Measurements from ENCODE around the gene RFK.

GRCh38 chr9:76433406-76433805 lies 39.2 kb upstream of the RFK start:
- TF ChIP-seq CTCF (IDR thresholded peaks at IDR 0.05 in 8 of 11, conservative IDR thresholded peaks at IDR 0.05 in 3 of 11) (no peak), POLR2A (IDR thresholded peaks at IDR 0.05) (no peak), POLR2AphosphoS5 (IDR thresholded peaks at IDR 0.05) (no peak)

All from spleen (tissue), 7 donors.